Activated CD8-positive, alpha-beta memory T cell treated with anti-CD3 and anti-CD28 coated beads for 36 hours (primary cell): ENCODE measurements around the gene CCDC78. TPM values are rescaled to one million over a fixed set of nuclear protein-coding genes. Genes with fewer than 3 reads are reported as not detected.
"Not testable (repeated sequence)": the region's sequence is repeated elsewhere in the genome, so short reads cannot be mapped to it uniquely, and the experiment has no call there.

Experiments used
- CTCF ChIA-PET: fragments of 350-600 bp; sonication (Branson Sonifier 250); formaldehyde crosslinking; loops from one replicate; lab custom pipeline; 2021; ENCODE audit warnings: antibody characterized with exemption; lab: Charles Lee
- POLR2A ChIA-PET: fragments of 350-600 bp; sonication (Branson Sonifier 250); formaldehyde crosslinking; loops from one replicate; lab custom pipeline; 2021; ENCODE audit warnings: antibody characterized with exemption; lab: Charles Lee
- total RNA-seq, 2 experiments: library from RNA; stranded (reverse); gene quantifications; one replicate each; pipeline ENCODE4 v1.2.3, GENCODE V29; 2021

CCDC78 gene
- total RNA-seq, 2 experiments from 2014 or later: 8.6 TPM

DNA sequence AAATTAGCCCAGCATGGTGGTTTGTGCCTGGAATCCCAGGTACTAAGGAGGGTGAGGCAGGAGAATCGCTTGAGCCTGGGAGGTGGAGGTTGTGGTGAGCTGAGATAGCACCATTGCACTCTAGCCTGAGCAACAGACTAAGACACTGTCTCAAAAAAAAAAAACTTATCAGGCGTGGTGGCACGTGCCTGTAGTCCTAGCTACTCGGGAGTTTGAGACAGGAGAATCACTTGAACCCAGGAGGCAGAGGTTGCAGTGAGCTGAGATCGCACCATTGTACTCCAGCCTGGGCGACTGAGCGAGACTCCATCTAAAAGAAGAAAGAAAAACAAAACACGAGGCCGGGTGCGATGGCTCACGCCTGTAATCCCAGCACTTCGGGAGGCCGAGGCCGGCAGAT is 16.7 kb upstream of the CCDC78 start:
- CTCF ChIA-PET: interaction anchor here (0.8 to 5.2 kb wide), 4 partner anchors 23 to 47 kb away, joined by 3 to 17 read pairs (median 6); no protein-coding TSS in a partner anchor
- POLR2A ChIA-PET: not testable (repeated sequence)

GRCh38 chr16:741986-742629 is 15.9 kb upstream of the CCDC78 start:
- ChIA-PET POLR2A (interaction anchor here (0.7 kb wide), 1 partner anchor 11 kb away, joined by 3 read pairs; no protein-coding TSS in a partner anchor), CTCF (interaction anchor here (1.1 to 5.2 kb wide), 5 partner anchors 12 to 29 kb away, joined by 3 to 17 read pairs (median 6); partner anchors contain the start of genes ANTKMT and METRN)

DNA sequence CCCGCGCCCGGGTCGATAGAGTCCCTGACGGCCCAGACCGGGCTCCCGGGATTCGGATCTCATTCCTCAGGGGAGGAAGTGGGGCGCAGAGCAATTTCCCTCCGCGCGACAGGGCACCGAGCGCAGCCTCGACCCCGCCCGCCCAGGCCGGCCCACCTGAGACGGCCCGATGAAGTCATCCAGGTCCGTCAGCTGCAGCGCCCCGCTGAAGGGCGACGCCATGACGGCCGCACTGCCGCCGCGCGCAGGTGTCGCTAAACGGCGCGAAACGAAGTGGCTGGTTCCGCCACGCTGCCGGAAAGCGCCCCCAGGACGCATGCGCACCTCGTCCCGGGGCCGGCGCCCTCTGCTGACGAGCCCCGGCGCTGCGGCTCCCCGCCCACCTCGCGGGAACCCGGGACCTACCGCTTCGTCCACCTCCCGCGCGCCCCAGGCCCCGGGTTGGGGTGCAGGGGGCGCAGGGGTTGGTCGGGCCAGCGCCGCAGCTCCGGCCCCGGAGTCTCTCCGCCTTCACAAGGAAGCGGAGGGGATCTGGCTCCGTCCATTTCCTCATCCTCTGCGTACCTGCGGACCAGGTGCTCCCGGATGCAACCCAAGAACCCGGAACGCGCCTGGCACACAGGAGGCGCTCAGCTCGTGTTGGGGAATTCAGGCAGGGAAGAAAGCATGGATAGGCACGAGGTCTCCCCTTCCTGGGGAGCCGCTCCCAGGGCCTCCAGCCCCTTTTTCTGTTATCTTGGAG is 14.7 kb upstream of the CCDC78 start, which contains the start of gene CIAO3:
Gene CIAO3 (minus strand): TSS at position 234 of the 742 bp plus-strand sequence. CDS start 12 bp downstream, at position 222.
- ChIA-PET CTCF (interaction anchor here (0.6 to 5.2 kb wide), 9 partner anchors 11 to 775 kb away, joined by 3 to 17 read pairs (median 6); partner anchors contain the start of genes ANTKMT, CCDC78, HAGHL and METRN), POLR2A (interaction anchor here (0.8 to 1.2 kb wide), 3 partner anchors 13 to 20 kb away, joined by 3 read pairs; partner anchors contain the start of gene ANTKMT)

DNA sequence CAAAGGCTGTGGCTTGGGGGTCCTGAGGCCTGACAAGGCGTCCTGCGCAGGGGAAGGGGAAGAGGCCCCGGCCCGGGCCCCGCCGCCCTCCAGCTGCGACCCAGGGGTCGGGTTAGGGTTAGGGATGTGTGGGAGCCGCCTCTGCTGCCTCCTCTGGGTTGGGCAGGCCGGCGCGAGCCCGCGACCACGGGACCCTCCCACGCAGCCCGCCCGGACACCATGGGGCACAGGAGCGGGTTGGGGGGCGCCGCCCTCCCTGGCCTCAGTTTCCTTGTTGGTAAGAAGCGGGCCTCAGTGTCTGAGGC is 14.2 kb upstream of the CCDC78 start:
- ChIA-PET POLR2A (interaction anchor here (0.8 to 1.2 kb wide), 2 partner anchors 12 to 18 kb away, joined by 3 read pairs; no protein-coding TSS in a partner anchor), CTCF (interaction anchor here (0.6 to 5.2 kb wide), 8 partner anchors 11 to 776 kb away, joined by 3 to 17 read pairs (median 6); partner anchors contain the start of genes ANTKMT, CCDC78, HAGHL and METRN)

GRCh38 chr16:739560-740458 is 13.6 kb upstream of the CCDC78 start:
- CTCF ChIA-PET: interaction anchor here (0.6 to 5.2 kb wide), 6 partner anchors 13 to 777 kb away, joined by 3 to 17 read pairs (median 10); partner anchors contain the start of genes ANTKMT, CCDC78, HAGHL and METRN
- POLR2A ChIA-PET: interaction anchor here (0.6 to 1.2 kb wide), 2 partner anchors 11 to 348 kb away, joined by 3 read pairs; no protein-coding TSS in a partner anchor

DNA sequence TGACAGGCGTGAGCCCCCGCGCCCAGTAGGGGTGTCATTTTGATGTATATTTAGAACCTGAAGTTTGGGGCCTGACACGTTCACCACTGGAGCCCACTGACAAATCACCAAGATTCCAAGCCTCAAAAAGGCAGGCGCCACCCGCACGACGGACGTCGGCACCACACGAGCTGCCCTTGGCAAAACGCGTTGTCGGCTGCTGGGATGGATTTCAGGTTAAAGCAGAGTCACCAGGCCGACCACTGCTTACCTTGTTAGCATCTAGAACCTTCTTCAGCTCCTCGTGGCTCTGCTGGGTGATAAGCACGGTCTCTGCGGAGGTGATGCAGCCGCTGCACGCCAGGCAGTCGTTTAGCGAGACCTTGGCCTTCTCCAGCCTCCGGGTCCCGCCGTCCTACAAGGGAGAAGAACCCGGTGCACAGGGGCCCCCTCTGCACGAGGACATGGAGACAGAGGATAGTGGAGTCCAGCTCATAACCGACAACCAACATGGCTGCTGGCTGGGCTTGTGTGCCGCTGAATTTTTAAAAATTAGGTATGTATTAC is 10.8 kb upstream of the CCDC78 start:
- CTCF ChIA-PET: interaction anchor here (1.1 to 2.6 kb wide), 6 partner anchors 9 to 49 kb away, joined by 3 to 17 read pairs (median 10); partner anchors contain the start of genes ANTKMT, HAGHL and METRN
- POLR2A ChIA-PET: interaction anchor here (1.0 to 2.1 kb wide), 4 partner anchors 14 to 64 kb away, joined by 3 to 14 read pairs (median 3); partner anchors contain the start of genes ANTKMT and GNG13

GRCh38 chr16:735982-736453 is 9.8 kb upstream of the CCDC78 start:
- ChIA-PET CTCF (interaction anchor here (1.1 to 2.6 kb wide), 12 partner anchors 8 to 52 kb away, joined by 3 to 17 read pairs (median 4); partner anchors contain the start of genes ANTKMT, CCDC78, CHTF18 and HAGHL), POLR2A (interaction anchor here (1.0 to 2.1 kb wide), 7 partner anchors 8 to 65 kb away, joined by 3 to 14 read pairs (median 7); partner anchors contain the start of genes ANTKMT, CCDC78, GNG13 and JMJD8)

GRCh38 chr16:734981-735881 is 9.0 kb upstream of the CCDC78 start:
- ChIA-PET POLR2A (interaction anchor here (1.2 to 2.1 kb wide), 6 partner anchors 7 to 51 kb away, joined by 3 to 14 read pairs (median 7); partner anchors contain the start of genes ANTKMT, CCDC78 and JMJD8), CTCF (interaction anchor here (1.1 to 2.6 kb wide), 10 partner anchors 9 to 53 kb away, joined by 3 to 17 read pairs (median 5); partner anchors contain the start of genes ANTKMT, CCDC78, CHTF18 and HAGHL)

GRCh38 chr16:734208-734980 is 8.2 kb upstream of the CCDC78 start:
- CTCF ChIA-PET: interaction anchor here (1.3 to 2.6 kb wide), 4 partner anchors 14 to 51 kb away, joined by 3 to 17 read pairs (median 9); partner anchors contain the start of gene ANTKMT

GRCh38 chr16:733382-734207 is 7.4 kb upstream of the CCDC78 start:
- POLR2A ChIA-PET: no interaction called here
- CTCF ChIA-PET: interaction anchor here (1.3 to 1.4 kb wide), 4 partner anchors 14 to 36 kb away, joined by 3 to 7 read pairs (median 4); no protein-coding TSS in a partner anchor

More at GRCh38 chr16:734208-734980, 8.2 kb upstream of the CCDC78 start:
- POLR2A ChIA-PET: no interaction called here

- ChIA-PET CTCF (interaction anchor here (1.3 to 1.4 kb wide), 3 partner anchors 13 to 37 kb away, joined by 3 to 7 read pairs (median 3); no protein-coding TSS in a partner anchor), POLR2A (interaction anchor here (0.8 kb wide), 1 partner anchor 12 kb away, joined by 3 read pairs; the partner anchor contains the start of gene ANTKMT)
Observed at GRCh38 chr16:732936-733335, 6.7 kb upstream of the CCDC78 start.

DNA sequence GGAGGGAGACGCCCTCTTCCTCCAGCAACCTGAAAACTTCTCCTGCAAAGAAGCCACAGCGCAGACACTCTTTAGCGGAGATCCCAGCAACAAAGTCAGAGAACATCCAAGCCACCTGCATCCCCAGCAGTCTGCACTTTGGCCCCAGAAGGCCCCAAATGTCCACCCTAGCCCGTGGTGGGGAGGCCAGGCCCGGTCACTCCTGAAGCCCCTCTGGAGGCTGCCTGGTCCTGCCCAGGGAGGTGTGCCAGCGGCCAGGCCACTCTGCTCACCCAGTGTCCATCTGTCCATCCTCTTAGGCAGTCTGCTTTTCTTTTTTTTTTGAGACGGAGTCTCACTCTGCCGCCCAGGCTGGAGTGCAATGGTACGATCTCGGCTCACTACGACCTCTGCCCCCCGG is 6.1 kb upstream of the CCDC78 start:
- POLR2A ChIA-PET: interaction anchor here (0.8 kb wide), 1 partner anchor 12 kb away, joined by 3 read pairs; the partner anchor contains the start of gene ANTKMT
- CTCF ChIA-PET: interaction anchor here (1.3 to 1.4 kb wide), 3 partner anchors 12 to 38 kb away, joined by 3 to 7 read pairs (median 3); no protein-coding TSS in a partner anchor

- CTCF ChIA-PET: interaction anchor here (0.6 to 1.8 kb wide), 3 partner anchors 10 to 20 kb away, joined by 3 to 10 read pairs (median 4); partner anchors contain the start of gene ANTKMT
- POLR2A ChIA-PET: interaction anchor here (0.5 to 2.9 kb wide), 2 partner anchors 10 to 11 kb away, joined by 3 to 15 read pairs; partner anchors contain the start of gene ANTKMT
Observed at GRCh38 chr16:730666-731509, 4.6 kb upstream of the CCDC78 start.
